Measurements from ENCODE around the gene NANOS1. TPM values are rescaled to one million over a fixed set of nuclear protein-coding genes. Genes with fewer than 3 reads are reported as not detected.

The NANOS1 gene
- 0.05 TPM for total RNA-seq

GRCh38 chr10:119029613-119030420 is at the start of gene NANOS1:
NANOS1 (plus strand) TSS chr10:119029714; CDS start chr10:119029802, 88 bp downstream.
- ATAC-seq (peak; percentile 7), DNase-seq (ENCODE audit: low spot score) (no peak)

GRCh38 chr10:118980135-118980865 is 49.2 kb upstream of the NANOS1 start:
- no peak for DNase-seq (ENCODE audit: low spot score)
- no peak for ATAC-seq

- ATAC-seq (no peak), DNase-seq (ENCODE audit: low spot score) (no peak)
These were observed 48.6 kb upstream of the NANOS1 start for GRCh38 chr10:118980870-118981269.

GRCh38 chr10:118981946-118982345 is 47.6 kb upstream of the NANOS1 start:
- ATAC-seq (no peak), DNase-seq (ENCODE audit: low spot score) (no peak)

- no peak for ATAC-seq
- DNase-seq (ENCODE audit: low spot score), result no peak
These were observed 47.1 kb upstream of the NANOS1 start for GRCh38 chr10:118982366-118982765.

GRCh38 chr10:118983263-118983662 is 46.3 kb upstream of the NANOS1 start:
- DNase-seq (ENCODE audit: low spot score) (no peak), ATAC-seq (peak; percentile 76)

- ATAC-seq (no peak), DNase-seq (ENCODE audit: low spot score) (no peak)
These were observed 43.9 kb upstream of the NANOS1 start for GRCh38 chr10:118985576-118985975.

- ATAC-seq (no peak), DNase-seq (ENCODE audit: low spot score) (no peak)
These were observed 42.4 kb upstream of the NANOS1 start for GRCh38 chr10:118986815-118987790.

GRCh38 chr10:118990326-118990725 is 39.2 kb upstream of the NANOS1 start:
- ATAC-seq (no peak), DNase-seq (ENCODE audit: low spot score) (no peak)

- DNase-seq (ENCODE audit: low spot score) (no peak), ATAC-seq (no peak)
These were observed 37.0 kb upstream of the NANOS1 start for GRCh38 chr10:118992496-118992895.

GRCh38 chr10:118993214-118993613 is 36.3 kb upstream of the NANOS1 start:
- DNase-seq (ENCODE audit: low spot score) (no peak), ATAC-seq (no peak)

- no peak for DNase-seq (ENCODE audit: low spot score)
- no peak for ATAC-seq
These were observed 35.2 kb upstream of the NANOS1 start for GRCh38 chr10:118994321-118994720.

- DNase-seq (ENCODE audit: low spot score), result no peak
- no peak for ATAC-seq
These were observed 33.8 kb upstream of the NANOS1 start for GRCh38 chr10:118995739-118996138.

GRCh38 chr10:118997379-118997778 is 32.1 kb upstream of the NANOS1 start:
- DNase-seq (ENCODE audit: low spot score) (no peak), ATAC-seq (no peak)

- ATAC-seq (no peak), DNase-seq (ENCODE audit: low spot score) (no peak)
These were observed 31.3 kb upstream of the NANOS1 start for GRCh38 chr10:118998183-118998582.

GRCh38 chr10:119001717-119002500 is 27.6 kb upstream of the NANOS1 start:
- ATAC-seq (no peak), DNase-seq (ENCODE audit: low spot score) (no peak)

GRCh38 chr10:119003572-119004289 is 25.8 kb upstream of the NANOS1 start:
- no peak for ATAC-seq

GRCh38 chr10:119005362-119006043 is 24.0 kb upstream of the NANOS1 start:
- ATAC-seq (no peak), DNase-seq (ENCODE audit: low spot score) (no peak)

More at GRCh38 chr10:119003572-119004289, 25.8 kb upstream of the NANOS1 start:
- DNase-seq (ENCODE audit: low spot score), result no peak

Data from left lobe of liver (tissue), 2 donors.